AG04450 (cell line): ENCODE results near the gene CDC27. TPM values are rescaled to one million over a fixed set of nuclear protein-coding genes. Genes with fewer than 3 reads are reported as not detected.

Experiments
- CTCF ChIA-PET: fragments of 300-600, 350-600 bp; formaldehyde crosslinking; extraction: SDS; loops from one replicate; lab custom pipeline; 2022; ENCODE audit warnings: antibody characterized with exemption, inconsistent platforms; lab: Charles Lee
- POLR2A ChIA-PET: fragments of 350-600 bp; formaldehyde crosslinking; extraction: SDS; loops from one replicate; lab custom pipeline; 2021; ENCODE audit warnings: antibody characterized with exemption, inconsistent platforms; lab: Yijun Ruan, JAX
- DNase-seq: peaks from one replicate; pipeline ENCODE4 v3.0.0-alpha.2; 2011; ENCODE audit warnings: low read depth, low spot score
- H3K27ac ChIP-seq: one replicate; pipeline ENCODE4 v1.5.1; 2012; ENCODE audit warnings: low read depth, low read length, control low read depth
- H3K27me3 ChIP-seq: one replicate; pipeline ENCODE4 v1.6.0; 2012; ENCODE audit warnings: low read length; ENCODE audit not compliant: control insufficient read depth, insufficient read depth
- H3K4me3 ChIP-seq: 2 replicates; pipeline ENCODE4 v1.5.1; 2011; ENCODE audit warnings: mild to moderate bottlenecking, low read depth, low read length, control low read depth
- H3K9me3 ChIP-seq: 2 replicates; pipeline ENCODE4 v1.5.1; 2012; ENCODE audit warnings: low read length; ENCODE audit not compliant: control insufficient read depth, insufficient read depth
- CTCF ChIP-seq: IDR thresholded peaks from 2 replicates; pipeline ENCODE4 v1.5.1; 2011; ENCODE audit warnings: low read depth, low read length, control low read depth, inconsistent platforms
- polyA plus RNA-seq: library from polyadenylated mRNA; depleted of rRNA; stranded (reverse); fragments of >200 nt; gene quantifications from 2 replicates; pipeline ENCODE4 v1.2.3, GENCODE V29; 2011

Gene CDC27
- polyA plus RNA-seq, 1 experiment, result 120 TPM

- Histone ChIP-seq H3K4me3 (peak overlapping the region; percentile 72), H3K27ac (no peak overlapping the region), H3K9me3 (no peaks in the 10 kb centered on the region), H3K27me3 (no peaks in the 10 kb centered on the region)
- ChIA-PET POLR2A (interaction anchor here (0.6 kb wide), 2 partner anchors 12 to 14 kb away, joined by 4 read pairs; no protein-coding TSS in a partner anchor), CTCF (no interaction called here)
- peak; percentile 56 for DNase-seq
- TF ChIP-seq CTCF, result no peak
These were observed 88.9 kb downstream of the CDC27 start for GRCh38 chr17:47099987-47100711.

- ChIA-PET CTCF (no interaction called here), POLR2A (no interaction called here)
- TF ChIP-seq CTCF, result no peak
- no peaks in the 10 kb centered on the region for H3K9me3 ChIP-seq
- peak overlapping the region; percentile 72 for H3K4me3 ChIP-seq
- no peak overlapping the region for H3K27ac ChIP-seq
- no peak for DNase-seq
- no peaks in the 10 kb centered on the region for H3K27me3 ChIP-seq
These were observed 89.6 kb downstream of the CDC27 start for GRCh38 chr17:47099451-47099986.

- H3K27me3 ChIP-seq, result no peaks in the 10 kb centered on the region
- no peak overlapping the region for H3K4me3 ChIP-seq
- POLR2A ChIA-PET, result interaction anchor here (0.6 kb wide), 1 partner anchor 110 kb away, joined by 7 read pairs; no protein-coding TSS in a partner anchor
- DNase-seq, result no peak
- TF ChIP-seq CTCF, result no peak
- H3K27ac ChIP-seq, result no peak overlapping the region
- CTCF ChIA-PET, result interaction anchor here (0.7 kb wide), 1 partner anchor 519 kb away, joined by 7 read pairs; no protein-coding TSS in a partner anchor
- H3K9me3 ChIP-seq, result peaks cover 3% of the 10 kb centered on the region; the same call in 1 of the 2 replicates
These were observed 92.8 kb downstream of the CDC27 start for GRCh38 chr17:47096343-47096742.

- ChIA-PET POLR2A (no interaction called here), CTCF (no interaction called here)
- Histone ChIP-seq H3K9me3 (peaks cover 3% of the 10 kb centered on the region; the same call in 1 of the 2 replicates), H3K27me3 (no peaks in the 10 kb centered on the region), H3K27ac (no peak overlapping the region), H3K4me3 (no peak overlapping the region)
- no peak for TF ChIP-seq CTCF
- no peak for DNase-seq
These were observed 93.8 kb downstream of the CDC27 start for GRCh38 chr17:47095268-47095667.

- ChIA-PET POLR2A (no interaction called here), CTCF (no interaction called here)
- H3K27ac ChIP-seq, result no peak overlapping the region
- no peaks in the 10 kb centered on the region for H3K9me3 ChIP-seq
- no peaks in the 10 kb centered on the region for H3K27me3 ChIP-seq
- H3K4me3 ChIP-seq, result no peak overlapping the region
- TF ChIP-seq CTCF, result no peak
- DNase-seq, result no peak
These were observed 102.0 kb downstream of the CDC27 start for GRCh38 chr17:47087093-47087492.
